Stimulated activated CD8-positive, alpha-beta memory T cell treated with anti-CD3 and anti-CD28 coated beads, Interleukin-4, amount 100 ng/mL, for 1 hour (primary cell): ENCODE data around the gene DNAAF5.

Experiments
- DNase-seq, 2 donors: peaks; one replicate each; pipeline ENCODE4 v3.0.0-alpha.2; 2020; ENCODE audit warnings: low read depth in 2 of 2, low spot score in 1 of 2

The DNAAF5 gene

GRCh38 chr7:765383-765782 is 38.9 kb downstream of the DNAAF5 start:
- DNase-seq, result no peak

- DNase-seq, result no peak
Measured at GRCh38 chr7:767580-767940, 41.1 kb downstream of the DNAAF5 start.

- DNase-seq, result peak in 1 of 2 donors; percentile 10
Measured at GRCh38 chr7:767941-768731, 41.6 kb downstream of the DNAAF5 start.

- DNase-seq, result no peak
Measured at GRCh38 chr7:768881-769504, 42.5 kb downstream of the DNAAF5 start.

GRCh38 chr7:770336-770735 is 43.8 kb downstream of the DNAAF5 start:
- DNase-seq, result no peak

- DNase-seq, result no peak
Measured at GRCh38 chr7:770741-771166, 44.3 kb downstream of the DNAAF5 start.

GRCh38 chr7:771234-772004 is 44.9 kb downstream of the DNAAF5 start:
- DNase-seq, result no peak

- no peak for DNase-seq
Measured at GRCh38 chr7:772005-772294, 45.5 kb downstream of the DNAAF5 start.

- no peak for DNase-seq
Measured at GRCh38 chr7:772392-772791, 45.9 kb downstream of the DNAAF5 start.

- no peak for DNase-seq
Measured at GRCh38 chr7:772861-773621, 46.5 kb downstream of the DNAAF5 start.

GRCh38 chr7:773622-773915 is 47.1 kb downstream of the DNAAF5 start:
- no peak for DNase-seq

GRCh38 chr7:774161-775109 is 47.9 kb downstream of the DNAAF5 start:
- peak; percentile 11 to 15 for DNase-seq

GRCh38 chr7:776381-776780 is 49.9 kb downstream of the DNAAF5 start:
- DNase-seq, result no peak

- no peak for DNase-seq
Measured at GRCh38 chr7:776992-777727, 50.7 kb downstream of the DNAAF5 start.

GRCh38 chr7:777728-778078 is 51.2 kb downstream of the DNAAF5 start:
- no peak for DNase-seq

- no peak for DNase-seq
Measured at GRCh38 chr7:778271-778967, 51.9 kb downstream of the DNAAF5 start.

- DNase-seq, result no peak
Measured at GRCh38 chr7:778968-779451, 52.5 kb downstream of the DNAAF5 start.

- no peak for DNase-seq
Measured at GRCh38 chr7:779480-779879, 53.0 kb downstream of the DNAAF5 start.

- no peak for DNase-seq
Measured at GRCh38 chr7:780081-780480, 53.6 kb downstream of the DNAAF5 start.
